ENCODE measurements around the gene ALPP. TPM values are rescaled to one million over a fixed set of nuclear protein-coding genes. Genes with fewer than 3 reads are reported as not detected.
A peak's percentile ranks its signal among the peaks of the same experiment; 100 is the strongest.

The ALPP gene
- total and polyA plus RNA-seq, 5 donors from 2014 or later: not detected

- peak overlapping the region in 1 of 4 donors; percentile 31 for H3K4me3 Mint-ChIP-seq
- Histone ChIP-seq H3K4me1 (ENCODE audit: control insufficient read depth, insufficient read depth, low read length, poor library complexity, severe bottlenecking) (peaks cover 16% of the 10 kb centered on the region), H3K4me3 (ENCODE audit: low read depth, low read length) (no peak overlapping the region), H3K27me3 (ENCODE audit: control insufficient read depth, insufficient read depth, low read length) (peaks cover 2% of the 10 kb centered on the region), H3K36me3 (ENCODE audit: control insufficient read depth, insufficient read depth, low read length) (no peaks in the 10 kb centered on the region), H3K27ac (ENCODE audit: insufficient read depth, low read length, poor library complexity, severe bottlenecking) (no peak overlapping the region), H3K9me3 (ENCODE audit: control insufficient read depth in 2 of 2, low read length in 2 of 2) (no peaks in the 10 kb centered on the region)
- peaks cover 48% of the 10 kb centered on the region for H3K27me3 Mint-ChIP-seq
- no peaks in the 10 kb centered on the region for H3K36me3 Mint-ChIP-seq
- no peak overlapping the region for H3K27ac Mint-ChIP-seq
- H3K4me1 Mint-ChIP-seq: peaks cover 0 to 19% (median 7%) of the 10 kb centered on the region in 4 donors
- no peak for DNase-seq
- H3K9me3 Mint-ChIP-seq: peaks cover 0 to 2% (median 0%) of the 10 kb centered on the region in 7 donors
- ATAC-seq (ENCODE audit: low read depth in 2 of 2): no peak
Observed at GRCh38 chr2:232418056-232418455, 39.5 kb downstream of the ALPP start.

GRCh38 chr2:232418466-232419244 lies 40.1 kb downstream of the ALPP start:
- H3K27ac Mint-ChIP-seq: no peak overlapping the region
- peaks cover 13% of the 10 kb centered on the region for H3K4me1 ChIP-seq (ENCODE audit: control insufficient read depth, insufficient read depth, low read length, poor library complexity, severe bottlenecking)

GRCh38 chr2:232419245-232420072 lies 40.9 kb downstream of the ALPP start:
- Histone ChIP-seq H3K9me3 (ENCODE audit: control insufficient read depth in 2 of 2, low read length in 2 of 2) (no peaks in the 10 kb centered on the region), H3K36me3 (ENCODE audit: control insufficient read depth, insufficient read depth, low read length) (no peaks in the 10 kb centered on the region), H3K27me3 (ENCODE audit: control insufficient read depth, insufficient read depth, low read length) (peaks cover 2% of the 10 kb centered on the region), H3K4me3 (ENCODE audit: low read depth, low read length) (no peak overlapping the region), H3K27ac (ENCODE audit: insufficient read depth, low read length, poor library complexity, severe bottlenecking) (no peak overlapping the region), H3K4me1 (ENCODE audit: control insufficient read depth, insufficient read depth, low read length, poor library complexity, severe bottlenecking) (peaks cover 13% of the 10 kb centered on the region)
- Mint-ChIP-seq H3K27ac (no peak overlapping the region), H3K4me3 (peak overlapping the region in 1 of 4 donors; percentile 43), H3K9me3 (peaks cover 0 to 2% (median 0%) of the 10 kb centered on the region in 7 donors), H3K27me3 (peaks cover 56% of the 10 kb centered on the region), H3K36me3 (no peaks in the 10 kb centered on the region), H3K4me1 (peaks cover 0 to 16% (median 7%) of the 10 kb centered on the region in 4 donors)
- ATAC-seq (ENCODE audit: low read depth in 2 of 2): no peak
- no peak for DNase-seq

More at GRCh38 chr2:232418466-232419244, 40.1 kb downstream of the ALPP start:
- no peak for ATAC-seq (ENCODE audit: low read depth in 2 of 2)
- H3K4me3 ChIP-seq (ENCODE audit: low read depth, low read length): no peak overlapping the region
- Mint-ChIP-seq H3K36me3 (no peaks in the 10 kb centered on the region), H3K4me3 (peak overlapping the region in 2 of 4 donors; percentile 31 to 43), H3K27me3 (peaks cover 48% of the 10 kb centered on the region), H3K4me1 (peaks cover 0 to 16% (median 7%) of the 10 kb centered on the region in 4 donors), H3K9me3 (peaks cover 0 to 2% (median 0%) of the 10 kb centered on the region in 7 donors)
- peak in 1 of 3 donors; percentile 10 for DNase-seq
- no peak overlapping the region for H3K27ac ChIP-seq (ENCODE audit: insufficient read depth, low read length, poor library complexity, severe bottlenecking)
- H3K36me3 ChIP-seq (ENCODE audit: control insufficient read depth, insufficient read depth, low read length): no peaks in the 10 kb centered on the region
- H3K27me3 ChIP-seq (ENCODE audit: control insufficient read depth, insufficient read depth, low read length): peaks cover 2% of the 10 kb centered on the region
- no peaks in the 10 kb centered on the region for H3K9me3 ChIP-seq (ENCODE audit: control insufficient read depth in 2 of 2, low read length in 2 of 2)

GRCh38 chr2:232420073-232420454 lies 41.5 kb downstream of the ALPP start:
- ATAC-seq (ENCODE audit: low read depth in 2 of 2) (no peak), DNase-seq (no peak)
- peaks cover 13% of the 10 kb centered on the region for H3K4me1 ChIP-seq (ENCODE audit: control insufficient read depth, insufficient read depth, low read length, poor library complexity, severe bottlenecking)
- no peaks in the 10 kb centered on the region for H3K9me3 ChIP-seq (ENCODE audit: control insufficient read depth in 2 of 2, low read length in 2 of 2)
- peaks cover 0 to 2% (median 0%) of the 10 kb centered on the region in 7 donors for H3K9me3 Mint-ChIP-seq
- no peak overlapping the region for H3K27ac Mint-ChIP-seq
- H3K4me3 ChIP-seq (ENCODE audit: low read depth, low read length): no peak overlapping the region
- H3K27me3 ChIP-seq (ENCODE audit: control insufficient read depth, insufficient read depth, low read length): peaks cover 2% of the 10 kb centered on the region
- no peaks in the 10 kb centered on the region for H3K36me3 Mint-ChIP-seq
- H3K4me1 Mint-ChIP-seq: peaks cover 0 to 16% (median 7%) of the 10 kb centered on the region in 4 donors
- H3K36me3 ChIP-seq (ENCODE audit: control insufficient read depth, insufficient read depth, low read length): no peaks in the 10 kb centered on the region
- no peak overlapping the region for H3K27ac ChIP-seq (ENCODE audit: insufficient read depth, low read length, poor library complexity, severe bottlenecking)
- H3K4me3 Mint-ChIP-seq: peak overlapping the region in 1 of 4 donors; percentile 35
- H3K27me3 Mint-ChIP-seq: peaks cover 59% of the 10 kb centered on the region

GRCh38 chr2:232420463-232421188 lies 42.1 kb downstream of the ALPP start:
- DNase-seq (peak in 2 of 3 donors; percentile 18 to 63), ATAC-seq (ENCODE audit: low read depth in 2 of 2) (peak; percentile 24 to 28)
- peaks cover 13% of the 10 kb centered on the region for H3K4me1 ChIP-seq (ENCODE audit: control insufficient read depth, insufficient read depth, low read length, poor library complexity, severe bottlenecking)
- H3K4me3 Mint-ChIP-seq: peak overlapping the region in 1 of 4 donors; percentile 35
- H3K4me1 Mint-ChIP-seq: peaks cover 0 to 16% (median 7%) of the 10 kb centered on the region in 4 donors
- peaks cover 61% of the 10 kb centered on the region for H3K27me3 Mint-ChIP-seq
- H3K36me3 ChIP-seq (ENCODE audit: control insufficient read depth, insufficient read depth, low read length): no peaks in the 10 kb centered on the region
- H3K9me3 Mint-ChIP-seq: peaks cover 0 to 2% (median 0%) of the 10 kb centered on the region in 7 donors
- no peaks in the 10 kb centered on the region for H3K36me3 Mint-ChIP-seq
- no peaks in the 10 kb centered on the region for H3K9me3 ChIP-seq (ENCODE audit: control insufficient read depth in 2 of 2, low read length in 2 of 2)
- H3K4me3 ChIP-seq (ENCODE audit: low read depth, low read length): no peak overlapping the region
- H3K27ac Mint-ChIP-seq: no peak overlapping the region
- no peak overlapping the region for H3K27ac ChIP-seq (ENCODE audit: insufficient read depth, low read length, poor library complexity, severe bottlenecking)
- H3K27me3 ChIP-seq (ENCODE audit: control insufficient read depth, insufficient read depth, low read length): peaks cover 2% of the 10 kb centered on the region

GRCh38 chr2:232421189-232421785 lies 42.7 kb downstream of the ALPP start:
- Histone ChIP-seq H3K27ac (ENCODE audit: insufficient read depth, low read length, poor library complexity, severe bottlenecking) (no peak overlapping the region), H3K4me3 (ENCODE audit: low read depth, low read length) (no peak overlapping the region), H3K4me1 (ENCODE audit: control insufficient read depth, insufficient read depth, low read length, poor library complexity, severe bottlenecking) (peaks cover 13% of the 10 kb centered on the region), H3K27me3 (ENCODE audit: control insufficient read depth, insufficient read depth, low read length) (peaks cover 2% of the 10 kb centered on the region), H3K9me3 (ENCODE audit: control insufficient read depth in 2 of 2, low read length in 2 of 2) (no peaks in the 10 kb centered on the region), H3K36me3 (ENCODE audit: control insufficient read depth, insufficient read depth, low read length) (no peaks in the 10 kb centered on the region)
- peaks cover 61% of the 10 kb centered on the region for H3K27me3 Mint-ChIP-seq
- DNase-seq (no peak), ATAC-seq (ENCODE audit: low read depth in 2 of 2) (no peak)
- H3K27ac Mint-ChIP-seq: no peak overlapping the region
- no peaks in the 10 kb centered on the region for H3K36me3 Mint-ChIP-seq
- H3K4me3 Mint-ChIP-seq: peak overlapping the region in 2 of 4 donors; percentile 45 to 59
- peaks cover 0 to 2% (median 0%) of the 10 kb centered on the region in 7 donors for H3K9me3 Mint-ChIP-seq
- peaks cover 0 to 16% (median 7%) of the 10 kb centered on the region in 4 donors for H3K4me1 Mint-ChIP-seq

GRCh38 chr2:232422051-232422450 lies 43.5 kb downstream of the ALPP start:
- Mint-ChIP-seq H3K27ac (no peak overlapping the region), H3K36me3 (no peaks in the 10 kb centered on the region), H3K4me1 (peaks cover 0 to 16% (median 7%) of the 10 kb centered on the region in 4 donors), H3K9me3 (peaks cover 0 to 2% (median 0%) of the 10 kb centered on the region in 7 donors), H3K4me3 (peak overlapping the region in 2 of 4 donors; percentile 45 to 47), H3K27me3 (peaks cover 62% of the 10 kb centered on the region)
- H3K36me3 ChIP-seq (ENCODE audit: control insufficient read depth, insufficient read depth, low read length): no peaks in the 10 kb centered on the region
- H3K4me1 ChIP-seq (ENCODE audit: control insufficient read depth, insufficient read depth, low read length, poor library complexity, severe bottlenecking): peaks cover 13% of the 10 kb centered on the region
- H3K27me3 ChIP-seq (ENCODE audit: control insufficient read depth, insufficient read depth, low read length): peaks cover 2% of the 10 kb centered on the region
- no peaks in the 10 kb centered on the region for H3K9me3 ChIP-seq (ENCODE audit: control insufficient read depth in 2 of 2, low read length in 2 of 2)
- no peak overlapping the region for H3K27ac ChIP-seq (ENCODE audit: insufficient read depth, low read length, poor library complexity, severe bottlenecking)
- DNase-seq (no peak), ATAC-seq (ENCODE audit: low read depth in 2 of 2) (no peak)
- no peak overlapping the region for H3K4me3 ChIP-seq (ENCODE audit: low read depth, low read length)
